ENCODE results near the gene ARHGEF11. TPM values are rescaled to one million over a fixed set of nuclear protein-coding genes. Genes with fewer than 3 reads are reported as not detected.

Gene ARHGEF11
- total RNA-seq, result 38.1 and 48.1 TPM in 2 replicates

GRCh38 chr1:157045250-157046218 is at the start of gene ARHGEF11:
TSS of gene ARHGEF11 (minus strand) at chr1:157045742. CDS start at chr1:157044330, 1,412 bp downstream.

GRCh38 chr1:156920233-156921052 is 125.1 kb downstream of the ARHGEF11 start, which contains the start of gene LRRC71:
TSS of gene LRRC71 (plus strand) at chr1:156920632. CDS start at chr1:156920804, 172 bp downstream.

GRCh38 chr1:156893048-156893953 is 152.2 kb downstream of the ARHGEF11 start, which contains the start of gene PEAR1:
TSS of gene PEAR1 (plus strand) at chr1:156893718. CDS start at chr1:156903927, 10,209 bp downstream.

Small RNA genes lying within 50 kb of the gene (small RNA-seq; reads per million reads assigned to genes)
- gene MIR765 (ENCODE audit: low replicate concordance), result 0.16 reads per million
- not detected for gene RN7SL612P (ENCODE audit: low replicate concordance)

Other genes with a start within 250 kb of the ARHGEF11 start
- gene SH2D2A, start 228.9 kb downstream of the ARHGEF11 start, total RNA-seq, result 0.14 TPM in 1 of 2 replicates, not detected in the other
- not detected in 2 replicates for gene INSRR, start 186.6 kb downstream of the ARHGEF11 start, total RNA-seq
- gene NTRK1, start 184.9 kb downstream of the ARHGEF11 start, total RNA-seq, result not detected in 2 replicates
- 10.1 and 16.2 TPM in 2 replicates for gene PEAR1, start 152.0 kb downstream of the ARHGEF11 start, total RNA-seq
- 0.14 TPM in 1 of 2 replicates, not detected in the other for gene LRRC71, start 125.1 kb downstream of the ARHGEF11 start, total RNA-seq
- gene ETV3L, start 54.1 kb upstream of the ARHGEF11 start, total RNA-seq, result not detected in 2 replicates
- 14.7 and 22.8 TPM in 2 replicates for gene ETV3, start 92.7 kb upstream of the ARHGEF11 start, total RNA-seq

All from placental pericyte (primary cell).